H9 (cell line): ENCODE data around the gene MANSC4. TPM values are rescaled to one million over a fixed set of nuclear protein-coding genes. Genes with fewer than 3 reads are reported as not detected.

Experiments
- DNase-seq: peaks from one replicate; pipeline ENCODE4 v3.0.0-alpha.2; 2017
- H2AFZ ChIP-seq: one replicate; pipeline ENCODE4 v1.6.1; 2013; ENCODE audit warnings: mild to moderate bottlenecking, low read length, control low read depth, moderate library complexity
- H2AK5ac ChIP-seq: 2 replicates; pipeline ENCODE4 v1.6.1; 2013; ENCODE audit warnings: low read length, control low read depth, mixed read lengths; ENCODE audit not compliant: insufficient read length
- H2BK120ac ChIP-seq: one replicate; pipeline ENCODE4 v1.6.1; 2013; ENCODE audit warnings: low read depth, mild to moderate bottlenecking, low read length, control low read depth, inconsistent platforms; ENCODE audit not compliant: poor library complexity, severe bottlenecking
- H2BK12ac ChIP-seq: 2 replicates; pipeline ENCODE4 v1.6.1; 2013; ENCODE audit warnings: low read length, control low read depth, mixed read lengths, low read depth; ENCODE audit not compliant: insufficient read length
- H2BK15ac ChIP-seq: 2 replicates; pipeline ENCODE4 v1.6.1; 2013; ENCODE audit warnings: low read depth, low read length, control low read depth
- H2BK20ac ChIP-seq: one replicate; pipeline ENCODE4 v1.6.1; 2013; ENCODE audit warnings: low read depth, mild to moderate bottlenecking, low read length, control low read depth, inconsistent platforms; ENCODE audit not compliant: poor library complexity, severe bottlenecking
- H2BK5ac ChIP-seq: 2 replicates; pipeline ENCODE4 v1.6.1; 2013; ENCODE audit warnings: low read length, control low read depth, mixed read lengths; ENCODE audit not compliant: insufficient read length
- H3K14ac ChIP-seq: 2 replicates; pipeline ENCODE4 v1.6.1; 2013; ENCODE audit warnings: low read length, control low read depth; ENCODE audit not compliant: insufficient read depth
- H3K18ac ChIP-seq: 2 replicates; pipeline ENCODE4 v1.6.1; 2013; ENCODE audit warnings: low read depth, mild to moderate bottlenecking, mixed read lengths, low read length, control low read depth; ENCODE audit not compliant: insufficient read length
- H3K23ac ChIP-seq: 2 replicates; pipeline ENCODE4 v1.6.1; 2013; ENCODE audit warnings: low read length, control low read depth, mixed read lengths, low read depth; ENCODE audit not compliant: insufficient read length
- H3K23me2 ChIP-seq: 2 replicates; pipeline ENCODE4 v1.6.1; 2013; ENCODE audit warnings: low read depth, mild to moderate bottlenecking, mixed read lengths, low read length, control low read depth; ENCODE audit not compliant: insufficient read length, poor library complexity, severe bottlenecking
- H3K27ac ChIP-seq: 2 replicates; pipeline ENCODE4 v1.5.1; 2013; ENCODE audit warnings: low read length, control low read depth, mixed read lengths, low read depth; ENCODE audit not compliant: insufficient read length
- H3K27me3 ChIP-seq: 2 replicates; pipeline ENCODE4 v1.6.1; 2013; ENCODE audit warnings: low read length, control low read depth, inconsistent platforms; ENCODE audit not compliant: insufficient read depth
- H3K4ac ChIP-seq: 2 replicates; pipeline ENCODE4 v1.6.1; 2013; ENCODE audit warnings: low read depth, mild to moderate bottlenecking, control low read depth, inconsistent platforms, low read length, moderate library complexity
- H3K4me1 ChIP-seq: 2 replicates; pipeline ENCODE4 v1.6.1; 2013; ENCODE audit warnings: low read length, control low read depth, inconsistent platforms; ENCODE audit not compliant: insufficient read depth
- H3K4me2 ChIP-seq: 2 replicates; pipeline ENCODE4 v1.6.1; 2013; ENCODE audit warnings: low read length, control low read depth, mixed read lengths; ENCODE audit not compliant: insufficient read length, insufficient read depth
- H3K56ac ChIP-seq: 2 replicates; pipeline ENCODE4 v1.6.1; 2013; ENCODE audit warnings: low read depth, mild to moderate bottlenecking, mixed read lengths, low read length, control low read depth; ENCODE audit not compliant: insufficient read length
- H3K79me1 ChIP-seq: 2 replicates; pipeline ENCODE4 v1.6.1; 2013; ENCODE audit warnings: low read depth, mild to moderate bottlenecking, moderate library complexity, low read length, control low read depth, inconsistent platforms; ENCODE audit not compliant: insufficient read depth, poor library complexity, severe bottlenecking
- H3K79me2 ChIP-seq: 2 replicates; pipeline ENCODE4 v1.6.1; 2013; ENCODE audit warnings: low read length, control low read depth, inconsistent platforms; ENCODE audit not compliant: insufficient read depth
- H3K9ac ChIP-seq: 2 replicates; pipeline ENCODE4 v1.6.1; 2013; ENCODE audit warnings: low read length, control low read depth, mixed read lengths; ENCODE audit not compliant: insufficient read length; ENCODE audit errors: extremely low read depth
- H3K9me3 ChIP-seq: one replicate; pipeline ENCODE4 v1.6.1; 2013; ENCODE audit warnings: low read depth, low read length, inconsistent platforms; ENCODE audit not compliant: control insufficient read depth
- H3T11ph ChIP-seq: one replicate; pipeline ENCODE4 v1.6.1; 2013; ENCODE audit warnings: mild to moderate bottlenecking, low read length, control low read depth, inconsistent platforms
- H4K20me1 ChIP-seq: one replicate; pipeline ENCODE4 v1.6.1; 2013; ENCODE audit not compliant: control insufficient read depth, insufficient read length, insufficient read depth
- H4K5ac ChIP-seq: 2 replicates; pipeline ENCODE4 v1.6.1; 2013; ENCODE audit warnings: low read depth, mild to moderate bottlenecking, mixed read lengths, low read length, control low read depth; ENCODE audit not compliant: insufficient read length
- H4K8ac ChIP-seq: replicated peaks from 2 replicates; pipeline ENCODE4 v1.6.1; 2013; ENCODE audit warnings: low read length, control low read depth, mixed read lengths, low read depth; ENCODE audit not compliant: insufficient read length
- H4K91ac ChIP-seq: 2 replicates; pipeline ENCODE4 v1.6.1; 2013; ENCODE audit warnings: low read depth, mild to moderate bottlenecking, moderate library complexity, mixed read lengths, low read length, control low read depth; ENCODE audit not compliant: insufficient read length
- H3K27ac Mint-ChIP-seq, 3 experiments: 2 replicates in 2 of 3; 3 replicates in 1 of 3; pipeline ENCODE4 v1.8.0; 2020 to 2021; ENCODE audit warnings: mixed read lengths in 3 of 3, mild to moderate bottlenecking in 1 of 3, moderate library complexity in 1 of 3
- H3K27me3 Mint-ChIP-seq: 2 replicates; pipeline ENCODE4 v1.8.0; 2021; ENCODE audit warnings: low read depth, mild to moderate bottlenecking, moderate library complexity, mixed read lengths
- H3K36me3 Mint-ChIP-seq, 3 experiments: 2 replicates in 2 of 3; 3 replicates in 1 of 3; pipeline ENCODE4 v1.8.0; 2020 to 2021; ENCODE audit warnings: low read depth in 3 of 3, mixed read lengths in 3 of 3; ENCODE audit not compliant: insufficient read depth in 1 of 3
- H3K4me1 Mint-ChIP-seq, 2 experiments: 2 replicates each; pipeline ENCODE4 v1.8.0; 2020; ENCODE audit warnings: mixed read lengths in 2 of 2
- H3K4me3 Mint-ChIP-seq, 2 experiments: 2 replicates in 1 of 2; 3 replicates in 1 of 2; pipeline ENCODE4 v1.8.0; 2020 to 2021; ENCODE audit warnings: mild to moderate bottlenecking in 2 of 2, mixed read lengths in 2 of 2, moderate library complexity in 1 of 2
- H3K9me3 Mint-ChIP-seq, 2 experiments: 2 replicates in 1 of 2; 3 replicates in 1 of 2; pipeline ENCODE4 v1.8.0; 2020; ENCODE audit warnings: mild to moderate bottlenecking in 2 of 2, mixed read lengths in 2 of 2, moderate library complexity in 1 of 2
- CTCF ChIP-seq: fragments of 200-600 bp; sonication (generic); conservative IDR thresholded peaks from 3 replicates; pipeline ENCODE4 v1.8.0; 2021; ENCODE audit warnings: antibody characterized with exemption, mild to moderate bottlenecking
- WGBS: extraction: QIAGEN DNeasy Blood & Tissue Kit; methylation state at CpG from one replicate; pipeline ENCODE4 v1.1.7; 2013; ENCODE audit warnings: missing lambda C conversion rate, low lambda C conversion rate, mixed read lengths; ENCODE audit not compliant: insufficient read length; ENCODE audit errors: extremely low coverage; 5-methylcytosine and 5-hydroxymethylcytosine counted together
- total RNA-seq: library from RNA; stranded (reverse); gene quantifications from 2 replicates; pipeline ENCODE4 v1.2.1, GENCODE V29; 2021

Gene MANSC4
- total RNA-seq, 1 experiment from 2014 or later = not detected

DNA sequence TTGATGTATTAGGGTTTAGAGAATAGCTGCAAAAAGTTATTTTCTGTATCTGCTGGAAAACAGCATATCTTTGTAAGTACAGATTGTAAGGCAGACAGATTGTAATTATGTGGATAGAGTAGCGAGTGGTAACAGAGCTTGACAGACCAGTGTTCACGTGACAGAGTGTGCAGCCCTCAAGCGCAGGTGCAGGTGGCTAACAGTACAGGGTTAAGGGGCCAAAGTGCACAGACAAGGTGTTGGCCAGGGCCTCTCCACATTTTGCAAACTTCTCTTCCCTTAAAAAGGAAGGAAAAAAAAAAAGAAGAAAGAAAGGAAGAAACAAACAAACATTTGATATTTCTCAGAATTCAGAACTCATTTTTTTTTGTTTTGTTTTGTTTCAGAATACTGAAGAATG is 25.2 kb downstream of the MANSC4 start:
- Histone ChIP-seq H2BK5ac (no peak overlapping the region), H3K4ac (no peak overlapping the region), H3K9me3 (no peaks in the 10 kb centered on the region), H3K4me1 (no peaks in the 10 kb centered on the region), H2BK15ac (no peak overlapping the region), H3K79me2 (no peaks in the 10 kb centered on the region), H3K23me2 (no peaks in the 10 kb centered on the region), H3T11ph (no peak overlapping the region), H3K14ac (no peak overlapping the region), H4K5ac (no peak overlapping the region), H3K79me1 (no peaks in the 10 kb centered on the region), H3K56ac (no peak overlapping the region), H4K8ac (no peak overlapping the region), H2BK20ac (no peak overlapping the region), H2BK12ac (no peak overlapping the region), H4K91ac (no peak overlapping the region), H3K4me2 (no peak overlapping the region), H3K27me3 (no peaks in the 10 kb centered on the region), H2AFZ (no peak overlapping the region), H3K18ac (no peak overlapping the region), H3K27ac (no peak overlapping the region), H2BK120ac (no peak overlapping the region), H2AK5ac (no peak overlapping the region), H3K23ac (no peak overlapping the region), H4K20me1 (no peaks in the 10 kb centered on the region), H3K9ac (no peak overlapping the region)
- TF ChIP-seq CTCF = no peak
- Mint-ChIP-seq H3K4me1 (no peaks in the 10 kb centered on the region), H3K27ac (no peak overlapping the region), H3K4me3 (no peak overlapping the region), H3K27me3 (no peaks in the 10 kb centered on the region), H3K36me3 (peaks cover 4 to 24% (median 20%) of the 10 kb centered on the region in 3 experiments; a peak in 5 of 7 replicates), H3K9me3 (no peaks in the 10 kb centered on the region)
- WGBS = no CpG with 5 or more reads among the region's 3 CpGs
- DNase-seq = no peak
